Mucosa of stomach (tissue), 1 donor: Measurements from ENCODE around the gene PLAC9.

Experiments used
- H3K27me3 ChIP-seq: one replicate; pipeline ENCODE4 v1.7.0; 2013; ENCODE audit warnings: mild to moderate bottlenecking, low read length; ENCODE audit not compliant: control insufficient read depth, insufficient read depth
- H3K36me3 ChIP-seq: one replicate; pipeline ENCODE4 v1.7.0; 2013; ENCODE audit warnings: low read length; ENCODE audit not compliant: control insufficient read depth, insufficient read depth
- H3K4me1 ChIP-seq: one replicate; pipeline ENCODE4 v1.7.0; 2013; ENCODE audit warnings: mild to moderate bottlenecking, low read length; ENCODE audit not compliant: control insufficient read depth, insufficient read depth
- H3K4me3 ChIP-seq: one replicate; pipeline ENCODE4 v1.7.0; 2013; ENCODE audit warnings: low read length
- H3K9ac ChIP-seq: one replicate; pipeline ENCODE4 v1.7.0; 2013; ENCODE audit warnings: mild to moderate bottlenecking, low read length, moderate library complexity
- H3K9me3 ChIP-seq: one replicate; pipeline ENCODE4 v1.7.0; 2013; ENCODE audit warnings: mild to moderate bottlenecking, low read length, moderate library complexity; ENCODE audit not compliant: control insufficient read depth
- donor health status: Pancreatic carcinoma.

Gene PLAC9

GRCh38 chr10:80177781-80178636, 45.5 kb downstream of the PLAC9 start:
- no peaks in the 10 kb centered on the region for H3K36me3 ChIP-seq
- H3K9ac ChIP-seq, result no peak overlapping the region
- no peaks in the 10 kb centered on the region for H3K27me3 ChIP-seq
- peaks cover 30% of the 10 kb centered on the region for H3K4me1 ChIP-seq
- no peak overlapping the region for H3K4me3 ChIP-seq
- no peaks in the 10 kb centered on the region for H3K9me3 ChIP-seq

GRCh38 chr10:80182986-80183385, 50.5 kb downstream of the PLAC9 start:
- no peaks in the 10 kb centered on the region for H3K27me3 ChIP-seq
- no peak overlapping the region for H3K9ac ChIP-seq
- H3K4me3 ChIP-seq, result no peak overlapping the region
- peaks cover 29% of the 10 kb centered on the region for H3K4me1 ChIP-seq
- H3K9me3 ChIP-seq, result no peaks in the 10 kb centered on the region
- no peaks in the 10 kb centered on the region for H3K36me3 ChIP-seq

- Histone ChIP-seq H3K36me3 (no peaks in the 10 kb centered on the region), H3K4me1 (peaks cover 29% of the 10 kb centered on the region), H3K9ac (no peak overlapping the region), H3K4me3 (no peak overlapping the region), H3K27me3 (no peaks in the 10 kb centered on the region), H3K9me3 (no peaks in the 10 kb centered on the region)
Measured at GRCh38 chr10:80183436-80183835, 50.9 kb downstream of the PLAC9 start.

- Histone ChIP-seq H3K36me3 (no peaks in the 10 kb centered on the region), H3K9me3 (no peaks in the 10 kb centered on the region), H3K4me3 (no peak overlapping the region), H3K9ac (no peak overlapping the region), H3K27me3 (no peaks in the 10 kb centered on the region), H3K4me1 (peaks cover 37% of the 10 kb centered on the region)
Measured at GRCh38 chr10:80184291-80184690, 51.8 kb downstream of the PLAC9 start.

- Histone ChIP-seq H3K4me1 (peaks cover 39% of the 10 kb centered on the region), H3K36me3 (no peaks in the 10 kb centered on the region), H3K27me3 (no peaks in the 10 kb centered on the region), H3K4me3 (no peak overlapping the region), H3K9ac (no peak overlapping the region), H3K9me3 (no peaks in the 10 kb centered on the region)
Measured at GRCh38 chr10:80185578-80186299, 53.2 kb downstream of the PLAC9 start.

- H3K27me3 ChIP-seq, result no peaks in the 10 kb centered on the region
- peaks cover 47% of the 10 kb centered on the region for H3K4me1 ChIP-seq
- no peaks in the 10 kb centered on the region for H3K36me3 ChIP-seq
- H3K9ac ChIP-seq, result no peak overlapping the region
- H3K4me3 ChIP-seq, result no peak overlapping the region
- H3K9me3 ChIP-seq, result no peaks in the 10 kb centered on the region
Measured at GRCh38 chr10:80186364-80187012, 54.0 kb downstream of the PLAC9 start.

GRCh38 chr10:80187060-80187459, 54.5 kb downstream of the PLAC9 start:
- Histone ChIP-seq H3K9me3 (no peaks in the 10 kb centered on the region), H3K27me3 (no peaks in the 10 kb centered on the region), H3K9ac (no peak overlapping the region), H3K4me3 (no peak overlapping the region), H3K4me1 (peaks cover 52% of the 10 kb centered on the region), H3K36me3 (no peaks in the 10 kb centered on the region)

- Histone ChIP-seq H3K4me3 (no peak overlapping the region), H3K36me3 (no peaks in the 10 kb centered on the region), H3K9me3 (no peaks in the 10 kb centered on the region), H3K9ac (no peak overlapping the region), H3K27me3 (no peaks in the 10 kb centered on the region), H3K4me1 (peaks cover 55% of the 10 kb centered on the region)
Measured at GRCh38 chr10:80187465-80188409, 55.2 kb downstream of the PLAC9 start.

- Histone ChIP-seq H3K36me3 (no peaks in the 10 kb centered on the region), H3K9me3 (no peaks in the 10 kb centered on the region), H3K4me3 (no peak overlapping the region), H3K9ac (no peak overlapping the region), H3K27me3 (no peaks in the 10 kb centered on the region), H3K4me1 (peaks cover 50% of the 10 kb centered on the region)
Measured at GRCh38 chr10:80188713-80189112, 56.2 kb downstream of the PLAC9 start.

GRCh38 chr10:80191589-80192270, 59.2 kb downstream of the PLAC9 start:
- no peaks in the 10 kb centered on the region for H3K27me3 ChIP-seq
- no peak overlapping the region for H3K4me3 ChIP-seq
- peaks cover 73% of the 10 kb centered on the region for H3K4me1 ChIP-seq
- H3K36me3 ChIP-seq, result no peaks in the 10 kb centered on the region
- H3K9ac ChIP-seq, result no peak overlapping the region
- H3K9me3 ChIP-seq, result no peaks in the 10 kb centered on the region

- Histone ChIP-seq H3K27me3 (no peaks in the 10 kb centered on the region), H3K9me3 (no peaks in the 10 kb centered on the region), H3K9ac (no peak overlapping the region), H3K4me3 (no peak overlapping the region), H3K36me3 (no peaks in the 10 kb centered on the region), H3K4me1 (peaks cover 73% of the 10 kb centered on the region)
Measured at GRCh38 chr10:80192553-80192952, 60.0 kb downstream of the PLAC9 start.
